Lower leg skin (tissue), 4 donors: Measurements from ENCODE around the gene XIRP1. TPM values are rescaled to one million over a fixed set of nuclear protein-coding genes. Genes with fewer than 3 reads are reported as not detected.

ENCODE experiments used
- DNase-seq, 2 donors: peaks; one replicate each; pipeline ENCODE4 v3.0.0-alpha.2; 2019; ENCODE audit warnings: low spot score in 2 of 2
- H3K4me3 ChIP-seq: fragments of 200-600 bp; sonication (generic); 2 replicates; pipeline ENCODE4 v1.5.1; 2017; ENCODE audit warnings: mild to moderate bottlenecking, low read depth; ENCODE audit not compliant: poor library complexity, severe bottlenecking
- POLR2A ChIP-seq, 2 donors: fragments of 450-650 bp; IDR thresholded peaks; one replicate each; pipeline ENCODE4 v1.6.1; 2016 to 2017; ENCODE audit warnings: antibody characterized with exemption in 2 of 2, mild to moderate bottlenecking in 1 of 2, moderate library complexity in 1 of 2
- WGBS, 2 donors: methylation state at CpG; one replicate each; pipeline ENCODE4 v1.1.5; 2018; 5-methylcytosine and 5-hydroxymethylcytosine counted together
- intact Hi-C: fragments of 100-400 bp; cut with DNase I; formaldehyde crosslinking; loops from one replicate; pipeline ENCODE4 v1.15.0; 2023; ENCODE audit warnings: low total_unique reads
- microRNA-seq, 2 donors: library from miRNA; unstranded; fragments of <30 nt; microRNA quantifications; one replicate each; pipeline ENCODE4, GENCODE V29; 2016; ENCODE audit warnings: borderline replicate concordance in 2 of 2, borderline number of aligned reads in 1 of 2
- total RNA-seq, 4 donors: library from RNA; depleted of rRNA; stranded (reverse); fragments of >200 nt; gene quantifications; one replicate each; pipeline ENCODE4 v1.1.0, GENCODE V29; 2016
- TF ChIP-seq, protein P1 (sequence below), 3 donors: fragments of 450-650 bp; IDR thresholded peaks; one replicate each; pipeline ENCODE4 v1.5.1; 2016; ENCODE audit warnings: antibody characterized with exemption in 3 of 3, mild to moderate bottlenecking in 3 of 3, moderate library complexity in 2 of 3

The XIRP1 gene
- total RNA-seq, 4 donors from 2014 or later, result not detected

DNA sequence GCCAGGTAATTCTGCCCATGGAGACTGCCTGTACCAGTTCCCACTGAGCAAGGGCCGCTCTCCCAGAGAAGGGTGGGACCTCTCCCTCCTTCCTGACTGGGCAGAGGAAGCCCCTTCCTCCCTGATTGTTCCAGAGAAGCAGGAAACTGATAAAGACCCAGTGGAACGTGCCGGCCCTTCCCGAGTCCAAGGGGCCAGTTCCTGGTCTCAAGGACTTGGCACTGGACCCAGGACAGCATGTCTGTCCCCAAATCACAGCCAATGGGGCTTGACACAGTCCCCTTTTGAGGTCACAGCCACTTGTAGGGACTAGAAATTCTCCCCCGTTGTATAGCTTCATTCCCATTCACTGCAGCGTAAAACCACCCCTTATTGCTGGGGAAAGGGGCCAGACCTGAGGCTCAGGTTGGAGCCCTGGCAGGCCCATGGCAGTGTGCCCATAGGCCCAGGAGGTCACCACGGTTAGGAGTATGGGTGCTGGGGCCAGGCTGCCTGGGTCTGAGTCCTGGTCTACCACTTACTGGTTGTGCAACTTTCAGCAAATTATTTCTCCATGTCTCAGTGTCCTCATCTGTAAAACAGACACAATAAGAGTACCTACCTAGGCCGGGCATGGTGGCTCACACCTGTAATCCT is 57.1 kb downstream of the XIRP1 start:
- intact Hi-C loops, result no loop called here
- H3K4me3 ChIP-seq, result no peak overlapping the region
- DNase-seq, result no peak
- WGBS, 2 donors, result 83 to 88% methylated on average over 8 of the region's 8 CpGs
- TF ChIP-seq, protein P1, sequence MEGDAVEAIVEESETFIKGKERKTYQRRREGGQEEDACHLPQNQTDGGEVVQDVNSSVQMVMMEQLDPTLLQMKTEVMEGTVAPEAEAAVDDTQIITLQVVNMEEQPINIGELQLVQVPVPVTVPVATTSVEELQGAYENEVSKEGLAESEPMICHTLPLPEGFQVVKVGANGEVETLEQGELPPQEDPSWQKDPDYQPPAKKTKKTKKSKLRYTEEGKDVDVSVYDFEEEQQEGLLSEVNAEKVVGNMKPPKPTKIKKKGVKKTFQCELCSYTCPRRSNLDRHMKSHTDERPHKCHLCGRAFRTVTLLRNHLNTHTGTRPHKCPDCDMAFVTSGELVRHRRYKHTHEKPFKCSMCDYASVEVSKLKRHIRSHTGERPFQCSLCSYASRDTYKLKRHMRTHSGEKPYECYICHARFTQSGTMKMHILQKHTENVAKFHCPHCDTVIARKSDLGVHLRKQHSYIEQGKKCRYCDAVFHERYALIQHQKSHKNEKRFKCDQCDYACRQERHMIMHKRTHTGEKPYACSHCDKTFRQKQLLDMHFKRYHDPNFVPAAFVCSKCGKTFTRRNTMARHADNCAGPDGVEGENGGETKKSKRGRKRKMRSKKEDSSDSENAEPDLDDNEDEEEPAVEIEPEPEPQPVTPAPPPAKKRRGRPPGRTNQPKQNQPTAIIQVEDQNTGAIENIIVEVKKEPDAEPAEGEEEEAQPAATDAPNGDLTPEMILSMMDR (IDR thresholded peaks at IDR 0.05), result no peak
- TF ChIP-seq POLR2A (IDR thresholded peaks at IDR 0.05), result no peak

DNA sequence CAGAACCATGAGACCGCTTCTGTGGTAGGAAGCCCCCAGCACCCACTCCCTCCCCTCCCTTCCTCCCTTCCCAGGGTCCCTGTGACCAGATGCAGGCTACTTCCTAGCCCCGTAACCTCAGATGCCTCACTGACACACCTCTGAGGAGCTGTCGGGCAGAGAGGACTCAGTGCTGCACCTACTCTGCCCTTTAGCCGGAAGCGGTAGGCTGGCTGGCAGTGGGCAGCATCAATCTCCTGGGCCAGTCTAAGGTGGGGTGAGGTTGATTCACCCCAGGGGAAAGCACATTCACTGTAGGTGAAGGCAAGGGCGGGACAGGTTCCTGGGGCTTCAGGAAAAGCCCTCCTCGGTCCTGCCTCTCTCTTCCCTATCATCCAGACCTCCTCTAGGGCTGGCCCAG is 58.1 kb downstream of the XIRP1 start:
- H3K4me3 ChIP-seq, result no peak overlapping the region
- intact Hi-C loops, result no loop called here
- TF ChIP-seq POLR2A (IDR thresholded peaks at IDR 0.05), result no peak
- TF ChIP-seq, protein P1 (IDR thresholded peaks at IDR 0.05), result no peak
- WGBS, 2 donors, result 89% methylated on average over 6 to 7 of the region's 7 CpGs
- no peak for DNase-seq

DNA sequence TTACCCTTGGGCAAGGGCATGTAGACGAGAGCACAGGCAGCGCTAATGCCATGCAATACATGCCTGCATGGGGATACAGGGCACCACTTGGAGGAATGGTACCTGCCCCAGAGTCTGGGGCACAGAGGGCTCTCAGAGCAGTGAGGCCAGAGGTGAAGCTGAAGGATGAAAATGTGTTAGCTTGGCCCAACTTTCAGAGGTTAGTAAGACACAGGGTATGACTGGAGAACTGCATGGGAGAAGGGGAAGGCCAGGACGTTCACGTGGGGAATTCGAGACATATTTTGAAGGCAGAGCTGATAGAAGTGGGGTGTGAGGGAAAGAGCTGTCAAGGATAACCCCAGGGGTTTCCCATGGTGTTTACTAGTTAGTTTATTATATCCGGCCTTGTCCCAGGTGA is 58.6 kb downstream of the XIRP1 start:
- intact Hi-C loops, result no loop called here
- no peak for DNase-seq
- 83 to 88% methylated on average over 6 of the region's 6 CpGs for WGBS, 2 donors

More for the DNA sequence above, 58.6 kb downstream of the XIRP1 start:
- H3K4me3 ChIP-seq, result no peak overlapping the region
- TF ChIP-seq, protein P1 (IDR thresholded peaks at IDR 0.05), result no peak
- TF ChIP-seq POLR2A (IDR thresholded peaks at IDR 0.05), result no peak

Small RNA genes within 50 kb of the gene (microRNA-seq; reads per million reads assigned to microRNA genes)
- 0 reads per million in 2 donors for gene MIR6822

Other genes starting within 250 kb of the XIRP1 start
- gene SCN11A, start 140.7 kb downstream of the XIRP1 start, total RNA-seq, result under 1 TPM in 3 of 4 donors, not detected in 1; 0.03 to 0.10 (median 0.04) TPM
- gene WDR48, start 140.6 kb downstream of the XIRP1 start, total RNA-seq, result 10 to 100 TPM; 21.6 to 41.1 (median 28.5) TPM
- gene GORASP1, start 85.0 kb downstream of the XIRP1 start, total RNA-seq, result 10 to 100 TPM; 40.1 to 87.4 (median 56.4) TPM
- 1 to 10 TPM; 2.7 to 5.6 (median 4.9) TPM for gene TTC21A, start 84.9 kb downstream of the XIRP1 start, total RNA-seq
- gene CSRNP1, start 39.0 kb downstream of the XIRP1 start, total RNA-seq, result 10 to 100 TPM; 63.7 to 97.1 (median 82.2) TPM
- 1 to 10 TPM in 2 of 4 donors, under 1 TPM in 2; 0.23 to 1.5 (median 0.97) TPM for gene CX3CR1, start 87.4 kb upstream of the XIRP1 start, total RNA-seq
- not detected for gene CCR8, start 137.1 kb upstream of the XIRP1 start, total RNA-seq
- gene SLC25A38, start 190.8 kb upstream of the XIRP1 start, total RNA-seq, result 10 to 100 TPM; 12.7 to 21.3 (median 14.1) TPM
- gene RPSA, start 214.1 kb upstream of the XIRP1 start, total RNA-seq, result 1,000 to 10,000 TPM in 3 of 4 donors, 100 to 1,000 TPM in 1; 789 to 1,137 (median 1,095) TPM